Effector CD8-positive, alpha-beta T cell (primary cell): ENCODE data around the gene TSC2.
"Not testable (repeated sequence)": the region's sequence is repeated elsewhere in the genome, so short reads cannot be mapped to it uniquely, and the experiment has no call there.

ENCODE experiments used
- DNase-seq: peaks from one replicate; lab custom pipeline; 2025; lab: John Stamatoyannopoulos, UW

Gene TSC2

GRCh38 chr16:2086106-2086742 is 38.4 kb downstream of the TSC2 start:
- no peak for DNase-seq

GRCh38 chr16:2086812-2087747 is 39.3 kb downstream of the TSC2 start:
- DNase-seq = no peak

- no peak for DNase-seq
These were observed 40.2 kb downstream of the TSC2 start for GRCh38 chr16:2087748-2088631.

- no peak for DNase-seq
These were observed 41.1 kb downstream of the TSC2 start for GRCh38 chr16:2088759-2089358.

GRCh38 chr16:2089706-2090480 is 42.1 kb downstream of the TSC2 start:
- DNase-seq = no peak

- no peak for DNase-seq
These were observed 42.6 kb downstream of the TSC2 start for GRCh38 chr16:2090481-2090776.

GRCh38 chr16:2090777-2091546 is 43.2 kb downstream of the TSC2 start:
- peak; percentile 9 for DNase-seq

- no peak for DNase-seq
These were observed 43.9 kb downstream of the TSC2 start for GRCh38 chr16:2091547-2092255.

GRCh38 chr16:2092256-2092620 is 44.5 kb downstream of the TSC2 start:
- DNase-seq = no peak

GRCh38 chr16:2092866-2093265 is 45.1 kb downstream of the TSC2 start:
- no peak for DNase-seq

- DNase-seq = no peak
These were observed 46.0 kb downstream of the TSC2 start for GRCh38 chr16:2093793-2094192.

- DNase-seq = no peak
These were observed 47.6 kb downstream of the TSC2 start for GRCh38 chr16:2095315-2095853.

GRCh38 chr16:2095918-2096582 is 48.3 kb downstream of the TSC2 start:
- no peak for DNase-seq

- DNase-seq = no peak
These were observed 49.2 kb downstream of the TSC2 start for GRCh38 chr16:2096853-2097595.

- not testable (repeated sequence) for DNase-seq
These were observed 49.9 kb downstream of the TSC2 start for GRCh38 chr16:2097689-2098088.

- not testable (repeated sequence) for DNase-seq
These were observed 53.8 kb downstream of the TSC2 start for GRCh38 chr16:2101581-2101980.

GRCh38 chr16:2102471-2102870 is 54.7 kb downstream of the TSC2 start:
- DNase-seq = no peak

GRCh38 chr16:2104464-2104863 is 56.7 kb downstream of the TSC2 start:
- DNase-seq = not testable (repeated sequence)
